HG03520 (cell line): ENCODE data around the gene MEX3D.

Experiments
- ATAC-seq: cut with Tn5 transposase; IDR thresholded peaks from one replicate; pipeline ENCODE4 v1.9.1; 2021; ENCODE audit warnings: mild to moderate bottlenecking, moderate library complexity; ENCODE audit not compliant: unreplicated experiment

MEX3D gene

GRCh38 chr19:1598777-1599459 is 30.8 kb upstream of the MEX3D start:
- no peak for ATAC-seq

- no peak for ATAC-seq
These were observed 25.3 kb upstream of the MEX3D start for GRCh38 chr19:1593501-1593772.

- ATAC-seq, result peak; percentile 65
These were observed 24.8 kb upstream of the MEX3D start, which contains the start of gene MBD3 for GRCh38 chr19:1592755-1593500. Gene MBD3 (minus strand): TSS chr19:1592865. CDS start chr19:1592631, 234 bp downstream.

GRCh38 chr19:1592024-1592754 is 24.1 kb upstream of the MEX3D start:
- ATAC-seq, result peak; percentile 61

- no peak for ATAC-seq
These were observed 23.4 kb upstream of the MEX3D start for GRCh38 chr19:1591421-1592023.

- ATAC-seq, result no peak
These were observed 22.7 kb upstream of the MEX3D start for GRCh38 chr19:1590641-1591397.

- ATAC-seq, result no peak
These were observed 19.7 kb upstream of the MEX3D start for GRCh38 chr19:1587872-1588271.

GRCh38 chr19:1585243-1585580 is 17.1 kb upstream of the MEX3D start:
- no peak for ATAC-seq

GRCh38 chr19:1584500-1585242 is 16.5 kb upstream of the MEX3D start:
- no peak for ATAC-seq

- no peak for ATAC-seq
These were observed 14.1 kb upstream of the MEX3D start for GRCh38 chr19:1582201-1582600.

GRCh38 chr19:1580957-1581356 is 12.8 kb upstream of the MEX3D start:
- ATAC-seq, result no peak

GRCh38 chr19:1580382-1580781 is 12.3 kb upstream of the MEX3D start:
- ATAC-seq, result no peak

- ATAC-seq, result no peak
These were observed 11.1 kb upstream of the MEX3D start for GRCh38 chr19:1579222-1579621.

GRCh38 chr19:1577929-1578618 is 9.9 kb upstream of the MEX3D start:
- ATAC-seq, result no peak

GRCh38 chr19:1577090-1577928 is 9.2 kb upstream of the MEX3D start:
- no peak for ATAC-seq

GRCh38 chr19:1576242-1577089 is 8.3 kb upstream of the MEX3D start:
- no peak for ATAC-seq

- ATAC-seq, result no peak
These were observed 7.5 kb upstream of the MEX3D start for GRCh38 chr19:1575323-1576241.
